GM12874 (cell line): ENCODE measurements around the gene LRTM2.

Experiments
- TF ChIP-seq, protein P1 (sequence below): IDR thresholded peaks from 2 replicates; pipeline ENCODE4 v1.5.1; 2011; ENCODE audit warnings: low read depth, mild to moderate bottlenecking, control low read depth, low read length, moderate library complexity; ENCODE audit not compliant: insufficient read depth

Gene LRTM2

DNA sequence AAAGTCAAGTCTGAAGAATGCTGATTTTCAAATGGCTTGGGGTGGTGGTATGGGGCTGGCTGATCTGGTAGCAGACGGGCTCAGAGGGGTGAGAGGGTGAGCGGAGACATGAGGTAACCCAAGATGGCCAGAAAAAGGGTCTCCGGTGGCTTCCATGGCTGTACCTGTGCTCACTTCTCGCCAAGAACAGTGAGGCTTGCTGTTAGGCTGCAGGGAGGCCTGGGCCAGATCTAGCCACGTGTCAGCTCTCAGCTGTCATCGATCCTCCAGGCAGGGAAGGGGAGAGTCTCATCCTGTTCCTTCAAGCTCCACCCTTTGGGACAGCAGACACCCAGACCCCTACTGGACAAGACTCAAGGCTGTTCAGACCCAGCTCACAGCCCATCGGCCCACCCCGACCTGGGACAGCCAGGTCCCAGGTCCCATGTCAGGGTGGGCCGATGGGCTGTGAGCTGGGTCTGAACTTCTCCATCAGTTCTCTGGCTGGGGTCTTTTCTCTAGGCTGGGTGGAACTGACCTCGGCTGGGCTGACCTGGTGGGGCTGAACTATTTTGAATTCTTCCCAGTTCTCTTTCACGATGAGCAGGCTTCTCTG, 9.0 kb downstream of the LRTM2 start:
- TF ChIP-seq, protein P1, sequence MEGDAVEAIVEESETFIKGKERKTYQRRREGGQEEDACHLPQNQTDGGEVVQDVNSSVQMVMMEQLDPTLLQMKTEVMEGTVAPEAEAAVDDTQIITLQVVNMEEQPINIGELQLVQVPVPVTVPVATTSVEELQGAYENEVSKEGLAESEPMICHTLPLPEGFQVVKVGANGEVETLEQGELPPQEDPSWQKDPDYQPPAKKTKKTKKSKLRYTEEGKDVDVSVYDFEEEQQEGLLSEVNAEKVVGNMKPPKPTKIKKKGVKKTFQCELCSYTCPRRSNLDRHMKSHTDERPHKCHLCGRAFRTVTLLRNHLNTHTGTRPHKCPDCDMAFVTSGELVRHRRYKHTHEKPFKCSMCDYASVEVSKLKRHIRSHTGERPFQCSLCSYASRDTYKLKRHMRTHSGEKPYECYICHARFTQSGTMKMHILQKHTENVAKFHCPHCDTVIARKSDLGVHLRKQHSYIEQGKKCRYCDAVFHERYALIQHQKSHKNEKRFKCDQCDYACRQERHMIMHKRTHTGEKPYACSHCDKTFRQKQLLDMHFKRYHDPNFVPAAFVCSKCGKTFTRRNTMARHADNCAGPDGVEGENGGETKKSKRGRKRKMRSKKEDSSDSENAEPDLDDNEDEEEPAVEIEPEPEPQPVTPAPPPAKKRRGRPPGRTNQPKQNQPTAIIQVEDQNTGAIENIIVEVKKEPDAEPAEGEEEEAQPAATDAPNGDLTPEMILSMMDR = no peak

DNA sequence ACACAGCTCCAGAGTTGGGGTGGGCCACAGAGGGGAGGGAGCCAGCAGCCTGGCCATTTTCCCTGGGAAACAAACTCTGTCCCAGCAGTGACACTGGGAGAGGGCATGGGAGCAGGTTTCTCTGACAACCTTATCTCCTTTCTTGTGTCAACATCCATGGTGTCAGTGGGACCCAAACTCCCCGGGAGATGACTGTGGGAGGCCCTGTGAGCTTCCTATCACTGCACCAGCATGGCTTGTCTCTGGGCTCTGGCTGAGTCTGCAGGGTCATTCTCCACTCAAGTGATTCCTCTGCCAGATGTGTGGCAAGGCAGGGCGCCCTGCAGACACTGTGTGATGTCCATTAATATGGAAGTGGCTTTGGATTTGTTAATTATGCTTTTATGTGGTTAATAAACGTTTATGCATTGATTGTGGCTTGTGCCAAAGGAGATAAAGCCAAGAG, 10.1 kb downstream of the LRTM2 start:
- TF ChIP-seq, protein P1 = no peak

DNA sequence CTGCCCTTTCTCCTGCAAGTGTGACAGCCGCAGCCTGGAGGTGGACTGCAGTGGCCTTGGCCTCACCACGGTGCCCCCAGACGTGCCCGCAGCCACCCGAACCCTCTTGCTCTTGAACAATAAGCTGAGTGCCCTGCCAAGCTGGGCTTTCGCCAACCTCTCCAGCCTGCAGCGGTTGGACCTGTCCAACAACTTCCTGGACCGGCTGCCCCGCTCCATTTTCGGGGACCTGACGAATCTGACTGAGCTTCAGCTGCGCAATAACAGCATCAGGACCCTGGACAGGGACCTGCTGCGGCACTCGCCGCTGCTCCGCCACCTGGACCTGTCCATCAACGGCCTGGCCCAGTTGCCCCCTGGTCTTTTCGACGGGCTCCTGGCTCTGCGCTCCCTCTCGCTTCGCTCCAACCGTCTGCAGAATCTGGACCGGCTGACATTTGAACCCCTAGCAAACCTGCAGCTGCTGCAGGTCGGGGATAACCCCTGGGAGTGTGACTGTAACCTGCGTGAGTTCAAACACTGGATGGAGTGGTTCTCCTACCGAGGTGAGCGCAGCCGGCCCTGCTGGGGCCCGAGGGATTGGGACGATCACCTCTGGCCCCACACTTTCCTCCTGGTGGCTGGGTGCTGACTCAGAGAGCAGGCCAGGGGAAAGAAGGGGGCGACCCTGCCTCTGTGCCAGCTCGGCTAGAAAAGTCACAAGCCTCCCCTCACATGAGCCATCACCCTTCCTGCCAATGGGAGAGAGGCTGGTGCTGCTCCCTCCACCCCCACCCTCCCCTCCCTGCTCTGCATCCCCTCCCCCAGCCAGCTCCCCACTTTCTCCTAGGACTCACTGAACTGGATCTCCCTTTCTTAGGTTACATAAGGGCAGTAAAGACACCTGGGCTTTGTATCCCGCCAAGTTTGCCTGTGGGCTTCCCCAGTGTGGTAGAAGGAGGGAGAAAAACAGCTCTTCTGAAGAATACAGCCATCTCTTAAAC, 10.9 kb downstream of the LRTM2 start:
- TF ChIP-seq, protein P1 = no peak

DNA sequence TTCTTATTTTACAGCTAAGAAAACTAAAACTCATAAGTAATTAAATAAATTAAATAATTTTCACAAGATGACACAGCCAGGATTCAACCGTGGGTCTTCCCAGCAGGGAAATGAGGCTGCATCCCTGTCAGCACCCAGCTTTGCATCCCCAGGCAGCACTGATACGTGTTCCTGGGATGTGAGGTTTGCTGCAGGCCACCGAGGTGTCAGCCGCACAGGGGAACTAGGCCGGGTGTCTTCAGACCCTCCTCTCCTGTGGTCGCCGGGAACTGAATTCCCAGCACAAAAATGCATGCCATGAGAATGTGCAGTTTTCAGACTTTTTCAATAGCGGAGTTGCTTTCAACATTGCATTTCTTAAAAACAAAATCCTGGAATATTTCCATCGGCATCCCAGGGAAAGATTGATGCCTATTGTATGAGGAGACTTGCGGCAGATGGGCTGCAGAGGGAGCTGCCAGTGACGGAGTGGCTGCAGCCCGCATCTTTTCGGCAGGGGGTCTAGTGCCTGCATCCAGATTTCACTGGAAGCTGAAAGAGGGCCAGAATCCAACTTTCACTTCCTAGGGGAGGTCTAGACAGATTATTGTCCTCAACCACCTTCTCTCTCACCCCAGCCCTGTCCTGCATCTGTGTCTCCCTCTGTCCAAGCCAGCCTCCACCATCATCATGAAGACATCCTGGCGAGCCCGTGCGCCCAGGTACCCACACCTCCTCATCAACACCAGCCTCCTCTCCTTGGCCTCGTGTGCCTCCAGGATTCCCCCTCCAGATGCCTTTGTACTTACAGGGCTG, 12.6 kb downstream of the LRTM2 start:
- TF ChIP-seq, protein P1 = no peak

DNA sequence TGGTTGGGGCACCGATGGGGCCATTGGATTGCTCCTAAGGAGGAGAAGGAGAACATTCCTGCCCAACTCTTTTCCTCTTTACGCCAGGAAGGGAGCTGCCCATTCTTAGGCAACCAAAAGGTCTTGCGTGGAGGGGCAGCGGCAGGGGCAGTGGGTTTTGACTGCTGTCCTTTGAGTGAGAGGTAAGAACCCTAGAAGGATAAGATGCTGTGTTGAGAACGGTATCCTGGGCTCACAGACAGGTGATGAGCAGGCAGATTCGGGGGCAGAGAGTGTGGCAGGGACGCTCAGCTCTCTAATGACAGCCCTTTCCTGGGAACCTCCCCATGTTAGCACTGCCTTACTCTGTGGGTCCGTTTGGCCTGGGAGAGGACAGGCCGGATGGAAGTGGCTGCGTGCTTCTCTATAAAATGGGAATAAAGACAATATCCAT, 13.2 kb downstream of the LRTM2 start:
- TF ChIP-seq, protein P1 = no peak

DNA sequence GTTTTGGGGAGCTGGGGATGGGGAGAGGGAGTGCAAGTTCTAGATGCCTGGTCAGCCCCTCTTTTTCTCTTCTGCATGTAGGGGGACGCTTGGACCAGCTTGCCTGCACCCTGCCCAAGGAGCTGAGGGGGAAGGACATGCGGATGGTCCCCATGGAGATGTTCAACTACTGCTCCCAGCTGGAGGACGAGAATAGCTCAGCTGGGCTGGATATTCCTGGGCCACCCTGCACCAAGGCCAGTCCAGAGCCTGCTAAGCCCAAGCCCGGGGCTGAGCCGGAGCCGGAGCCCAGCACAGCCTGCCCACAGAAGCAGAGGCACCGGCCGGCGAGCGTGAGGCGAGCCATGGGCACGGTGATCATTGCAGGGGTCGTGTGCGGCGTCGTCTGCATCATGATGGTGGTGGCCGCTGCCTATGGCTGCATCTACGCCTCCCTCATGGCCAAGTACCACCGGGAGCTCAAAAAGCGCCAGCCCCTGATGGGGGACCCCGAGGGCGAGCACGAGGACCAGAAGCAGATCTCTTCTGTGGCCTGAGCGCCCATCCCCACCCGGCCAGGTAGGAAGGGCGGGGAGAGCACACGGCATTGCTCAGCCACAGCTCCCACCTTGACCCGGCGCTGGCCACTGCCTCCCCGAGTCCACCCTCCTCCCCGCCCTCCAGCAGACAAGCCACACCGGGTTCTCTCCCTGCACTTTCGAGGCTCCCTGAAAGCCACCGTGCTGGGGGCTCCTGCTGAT, 14.0 kb downstream of the LRTM2 start:
- TF ChIP-seq, protein P1 = no peak
